ENCODE results near the gene FAM241A. TPM values are rescaled to one million over a fixed set of nuclear protein-coding genes. Genes with fewer than 3 reads are reported as not detected.
A peak's percentile ranks its signal among the peaks of the same experiment; 100 is the strongest.

Gene FAM241A
- total and polyA plus RNA-seq, 2 of the 13 experiments (the other 11 are each of a cell fraction or from before 2014, with no cell fraction given), result 0.61 to 0.69 TPM

DNA sequence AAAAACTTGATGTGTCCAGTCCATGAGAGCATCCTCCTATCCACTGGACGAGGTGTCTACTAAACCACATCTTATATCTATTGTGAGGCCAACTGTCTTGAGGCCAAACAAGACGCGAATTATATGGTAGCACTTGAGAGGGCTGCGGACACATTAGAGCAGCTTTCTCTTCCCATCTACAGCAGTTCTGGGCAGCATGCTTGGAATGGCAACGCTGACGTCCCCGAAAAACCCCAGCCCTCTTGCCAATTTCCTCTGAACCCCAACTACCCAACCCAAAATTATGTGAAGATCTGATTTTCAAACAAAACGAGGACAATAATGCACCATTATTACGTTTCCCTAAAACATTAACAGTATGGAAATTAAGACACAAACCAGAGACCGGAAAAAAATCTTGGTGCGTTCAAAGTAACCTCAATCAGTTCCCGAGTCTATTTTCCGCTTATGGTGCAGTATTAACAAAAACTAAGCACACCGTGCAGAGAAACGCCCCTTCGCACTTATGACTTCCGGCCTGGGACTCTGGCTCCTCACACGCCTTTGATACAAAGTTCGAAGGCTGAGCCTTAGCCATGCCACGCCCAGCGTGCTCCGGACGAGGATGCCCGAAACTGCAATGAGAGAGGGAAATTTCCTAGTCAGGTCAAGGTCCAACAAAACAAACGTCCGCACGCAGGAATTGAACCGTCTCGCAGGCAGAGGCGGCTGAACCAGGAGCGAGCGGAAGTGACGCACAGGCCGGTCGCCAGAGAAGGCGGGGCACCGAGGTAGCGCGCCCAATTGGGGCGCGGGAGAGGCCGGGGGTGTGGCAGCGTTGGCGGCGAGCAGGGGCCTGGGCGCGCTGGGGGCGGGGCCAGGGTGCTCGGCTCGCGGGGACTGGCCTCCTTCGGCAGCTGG, 85.9 kb downstream of the FAM241A start (continued):
- TF ChIP-seq, protein P1, sequence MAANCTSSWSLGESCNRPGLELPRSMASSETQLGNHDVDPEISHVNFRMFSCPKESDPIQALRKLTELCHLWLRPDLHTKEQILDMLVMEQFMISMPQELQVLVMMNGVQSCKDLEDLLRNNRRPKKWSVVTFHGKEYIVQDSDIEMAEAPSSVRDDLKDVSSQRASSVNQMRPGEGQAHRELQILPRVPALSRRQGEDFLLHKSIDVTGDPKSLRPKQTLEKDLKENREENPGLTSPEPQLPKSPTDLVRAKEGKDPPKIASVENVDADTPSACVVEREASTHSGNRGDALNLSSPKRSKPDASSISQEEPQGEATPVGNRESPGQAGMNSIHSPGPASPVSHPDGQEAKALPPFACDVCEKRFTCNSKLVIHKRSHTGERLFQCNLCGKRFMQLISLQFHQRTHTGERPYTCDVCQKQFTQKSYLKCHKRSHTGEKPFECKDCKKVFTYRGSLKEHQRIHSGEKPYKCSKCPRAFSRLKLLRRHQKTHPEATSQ (CRISPR knock-in tag; IDR thresholded peaks at IDR 0.05; ENCODE audit: borderline replicate concordance), result no peak; the same call in 1 of the 2 replicates
- peak; percentile 64 for TF ChIP-seq FOXK2 (IDR thresholded peaks at IDR 0.05)
- peak; percentile 58; the same call in 1 of the 2 replicates for TF ChIP-seq KLF11 (CRISPR knock-in tag; IDR thresholded peaks at IDR 0.05)
- TF ChIP-seq TOE1 (CRISPR knock-in tag; IDR thresholded peaks at IDR 0.05), result no peak; the same call in 1 of the 2 replicates
- TF ChIP-seq CCDC6 (CRISPR knock-in tag; IDR thresholded peaks at IDR 0.05), result no peak
- no peak; the same call in none of the 2 replicates for TF ChIP-seq POLR2G (IDR thresholded peaks at IDR 0.05; ENCODE audit: low read depth, low read length)
- TF ChIP-seq NR3C1 (CRISPR knock-in tag; IDR thresholded peaks at IDR 0.05), result no peak
- TF ChIP-seq ZNF431 (CRISPR knock-in tag; IDR thresholded peaks at IDR 0.05; ENCODE audit: borderline replicate concordance, low read depth), result no peak
- no peak for TF ChIP-seq ZNF460 (CRISPR knock-in tag; IDR thresholded peaks at IDR 0.05; ENCODE audit: borderline replicate concordance)
- TF ChIP-seq, protein P2, sequence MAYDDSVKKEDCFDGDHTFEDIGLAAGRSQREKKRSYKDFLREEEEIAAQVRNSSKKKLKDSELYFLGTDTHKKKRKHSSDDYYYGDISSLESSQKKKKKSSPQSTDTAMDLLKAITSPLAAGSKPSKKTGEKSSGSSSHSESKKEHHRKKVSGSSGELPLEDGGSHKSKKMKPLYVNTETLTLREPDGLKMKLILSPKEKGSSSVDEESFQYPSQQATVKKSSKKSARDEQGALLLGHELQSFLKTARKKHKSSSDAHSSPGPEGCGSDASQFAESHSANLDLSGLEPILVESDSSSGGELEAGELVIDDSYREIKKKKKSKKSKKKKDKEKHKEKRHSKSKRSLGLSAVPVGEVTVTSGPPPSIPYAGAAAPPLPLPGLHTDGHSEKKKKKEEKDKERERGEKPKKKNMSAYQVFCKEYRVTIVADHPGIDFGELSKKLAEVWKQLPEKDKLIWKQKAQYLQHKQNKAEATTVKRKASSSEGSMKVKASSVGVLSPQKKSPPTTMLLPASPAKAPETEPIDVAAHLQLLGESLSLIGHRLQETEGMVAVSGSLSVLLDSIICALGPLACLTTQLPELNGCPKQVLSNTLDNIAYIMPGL (CRISPR knock-in tag; IDR thresholded peaks at IDR 0.05; ENCODE audit: borderline replicate concordance in 1 of 2, low read depth in 1 of 2), result no peak
- no peak for TF ChIP-seq ZNF280B (CRISPR knock-in tag; IDR thresholded peaks at IDR 0.05; ENCODE audit: borderline replicate concordance)
- no peak for TF ChIP-seq ZFP82 (CRISPR knock-in tag; IDR thresholded peaks at IDR 0.05; ENCODE audit: borderline replicate concordance)
- no peak for TF ChIP-seq ZNF12 (CRISPR knock-in tag; IDR thresholded peaks at IDR 0.05)
- no peak for TF ChIP-seq ZNF484 (CRISPR knock-in tag; IDR thresholded peaks at IDR 0.05; ENCODE audit: borderline replicate concordance, low read depth)
- TF ChIP-seq DR1 (CRISPR knock-in tag; IDR thresholded peaks at IDR 0.05), result 0 out of 2 replicates have a peak, but pooled peaks have one; percentile 3
- TF ChIP-seq ZNF746 (CRISPR knock-in tag; IDR thresholded peaks at IDR 0.05), result peak; percentile 41; the same call in 1 of the 2 replicates
- no peak for TF ChIP-seq ZBTB2 (CRISPR knock-in tag; IDR thresholded peaks at IDR 0.05; ENCODE audit: low read depth)
- no peak for TF ChIP-seq ZNF75D (CRISPR knock-in tag; IDR thresholded peaks at IDR 0.05; ENCODE audit: borderline replicate concordance)
- TF ChIP-seq POLR2A (IDR thresholded peaks at IDR 0.05; ENCODE audit: insufficient read depth in 1 of 2, low read depth in 2 of 2, low read length in 2 of 2), result no peak
- TF ChIP-seq TCF7L2 (IDR thresholded peaks at IDR 0.05; ENCODE audit: low read depth, low read length), result no peak
- TF ChIP-seq KDM2A (CRISPR knock-in tag; IDR thresholded peaks at IDR 0.05; ENCODE audit: borderline replicate concordance, low read depth), result peak; percentile 46
- TF ChIP-seq ZNF879 (CRISPR knock-in tag; IDR thresholded peaks at IDR 0.05), result no peak

Measured in HepG2 (cell line).